IMR-90 (cell line): Measurements from ENCODE around the gene SPDYE2B. TPM values are rescaled to one million over a fixed set of nuclear protein-coding genes. Genes with fewer than 3 reads are reported as not detected.
"Not testable (repeated sequence)": the region's sequence is repeated elsewhere in the genome, so short reads cannot be mapped to it uniquely, and the experiment has no call there.

Experiments
- ATAC-seq: fragments of 200-7000 bp; cut with Tn5 transposase; 2 replicates; pipeline ENCODE4 v1.9.1; 2020; ENCODE audit warnings: low read depth, mild to moderate bottlenecking, moderate library complexity
- BruUV-seq: library from RNA; stranded (reverse); fragments of 400-500 nt; replicated peaks from 2 replicates; lab custom pipeline; 2021; lab: Mats Ljungman, UMichigan
- CTCF ChIA-PET: fragments of 300-600 bp; formaldehyde crosslinking; extraction: SDS; loops from one replicate; lab custom pipeline; 2021; ENCODE audit warnings: antibody characterized with exemption; lab: Yijun Ruan, JAX
- POLR2A ChIA-PET: fragments of 300-600 bp; sonication (Branson Sonifier 250); formaldehyde crosslinking; loops from one replicate; lab custom pipeline; 2022; ENCODE audit warnings: antibody characterized with exemption; ENCODE audit not compliant: unreplicated experiment; lab: Charles Lee
- DNase-seq: peaks from one replicate; pipeline ENCODE4 v3.0.0; 2013
- H2AFZ ChIP-seq: replicated peaks from 2 replicates; pipeline ENCODE3; 2013; ENCODE audit warnings: low read length, mild to moderate bottlenecking; ENCODE audit not compliant: poor library complexity
- H2AK5ac ChIP-seq: 2 replicates; pipeline ENCODE4 v1.6.1; 2013; ENCODE audit warnings: low read depth, low read length, inconsistent platforms
- H2AK9ac ChIP-seq: replicated peaks from 2 replicates; pipeline ENCODE3; 2013; ENCODE audit warnings: mild to moderate bottlenecking, low read depth, low read length, moderate library complexity; ENCODE audit not compliant: poor library complexity
- H2BK120ac ChIP-seq: 2 replicates; pipeline ENCODE4 v1.6.1; 2013; ENCODE audit warnings: low read depth, low read length, inconsistent platforms
- H2BK15ac ChIP-seq: 3 replicates; pipeline ENCODE4 v1.6.1; 2013; ENCODE audit warnings: low read depth, low read length, inconsistent platforms
- H2BK20ac ChIP-seq: 2 replicates; pipeline ENCODE4 v1.6.1; 2013; ENCODE audit warnings: low read depth, mild to moderate bottlenecking, inconsistent platforms, low read length, moderate library complexity
- H2BK5ac ChIP-seq: 2 replicates; pipeline ENCODE4 v1.6.1; 2013; ENCODE audit warnings: mild to moderate bottlenecking, low read depth, low read length, inconsistent platforms; ENCODE audit not compliant: poor library complexity, severe bottlenecking
- H3K14ac ChIP-seq: replicated peaks from 2 replicates; pipeline ENCODE4 v1.6.1; 2013; ENCODE audit warnings: low read depth, low read length, inconsistent platforms
- H3K18ac ChIP-seq: 2 replicates; pipeline ENCODE4 v1.6.1; 2013; ENCODE audit warnings: low read depth, low read length, control low read depth
- H3K23ac ChIP-seq: 2 replicates; pipeline ENCODE4 v1.6.1; 2013; ENCODE audit warnings: low read depth, low read length, inconsistent platforms
- H3K27ac ChIP-seq: 2 replicates; pipeline ENCODE4 v1.5.1; 2013; ENCODE audit warnings: mild to moderate bottlenecking, control low read depth, low read length; ENCODE audit not compliant: insufficient read depth
- H3K27me3 ChIP-seq: 2 replicates; pipeline ENCODE4 v1.6.1; 2013; ENCODE audit warnings: low read length; ENCODE audit not compliant: control insufficient read depth, insufficient read depth
- H3K36me3 ChIP-seq: 2 replicates; pipeline ENCODE4 v1.6.1; 2013; ENCODE audit warnings: low read length, mixed read lengths; ENCODE audit not compliant: control insufficient read depth, insufficient read depth
- H3K4ac ChIP-seq: 2 replicates; pipeline ENCODE4 v1.6.1; 2013; ENCODE audit warnings: low read depth, low read length, inconsistent platforms
- H3K4me1 ChIP-seq: 2 replicates; pipeline ENCODE4 v1.6.1; 2013; ENCODE audit warnings: low read length, mixed read lengths; ENCODE audit not compliant: control insufficient read depth, insufficient read depth
- H3K4me2 ChIP-seq: 2 replicates; pipeline ENCODE4 v1.6.1; 2013; ENCODE audit warnings: low read depth, mild to moderate bottlenecking, control low read depth, low read length, moderate library complexity
- H3K4me3 ChIP-seq: 2 replicates; pipeline ENCODE4 v1.5.1; 2013; ENCODE audit warnings: low read depth, mild to moderate bottlenecking, control low read depth, low read length, moderate library complexity; ENCODE audit not compliant: insufficient read depth
- H3K56ac ChIP-seq: 2 replicates; pipeline ENCODE4 v1.6.1; 2013; ENCODE audit warnings: low read length, inconsistent platforms; ENCODE audit not compliant: insufficient read depth; ENCODE audit errors: extremely low read depth
- H3K79me1 ChIP-seq, 2 experiments: 2 replicates each; pipeline ENCODE4 v1.6.1; 2013; ENCODE audit warnings: low read length in 2 of 2, inconsistent platforms in 1 of 2, low read depth in 1 of 2
- H3K9ac ChIP-seq: 2 replicates; pipeline ENCODE4 v1.6.1; 2013; ENCODE audit warnings: low read depth, low read length, control low read depth
- H3K9me1 ChIP-seq: 2 replicates; pipeline ENCODE4 v1.6.1; 2013; ENCODE audit warnings: low read length, inconsistent platforms; ENCODE audit not compliant: insufficient read depth
- H3K9me3 ChIP-seq: 2 replicates; pipeline ENCODE4 v1.6.1; 2013; ENCODE audit warnings: low read length; ENCODE audit not compliant: control insufficient read depth, insufficient read depth
- H4K20me1 ChIP-seq: 2 replicates; pipeline ENCODE4 v1.6.1; 2013; ENCODE audit warnings: low read length, inconsistent platforms; ENCODE audit not compliant: insufficient read depth
- H4K5ac ChIP-seq: 2 replicates; pipeline ENCODE4 v1.6.1; 2013; ENCODE audit warnings: mild to moderate bottlenecking, low read depth, low read length, control low read depth
- H4K8ac ChIP-seq, 2 experiments: 2 replicates each; pipeline ENCODE4 v1.6.1; 2013; ENCODE audit warnings: low read depth in 2 of 2, low read length in 2 of 2, control low read depth in 1 of 2, inconsistent platforms in 1 of 2
- H4K91ac ChIP-seq: 2 replicates; pipeline ENCODE4 v1.6.1; 2013; ENCODE audit warnings: low read depth, low read length, inconsistent platforms; ENCODE audit not compliant: insufficient read depth
- WGBS, 2 experiments: methylation state at CpG; one replicate each; pipeline versions ENCODE4 v1.1.5 to v1.1.7; 2013; ENCODE audit warnings: missing lambda C conversion rate in 2 of 2; ENCODE audit not compliant: insufficient read length in 1 of 2; ENCODE audit errors: extremely low coverage in 2 of 2; 5-methylcytosine and 5-hydroxymethylcytosine counted together
- dilution Hi-C: fragments of 300-500 bp; cut with HindIII; formaldehyde crosslinking; loops from one replicate; pipeline ENCODE4 v1.14.3; 2018; ENCODE audit warnings: low sequenced_read_pairs; ENCODE audit not compliant: unreplicated experiment
- in situ Hi-C: fragments of 300-500 bp; cut with MboI; formaldehyde crosslinking; loops from 3 replicates; pipeline ENCODE4 v1.14.3; 2019; ENCODE audit warnings: low sequenced_read_pairs, inconsistent platforms, mixed read lengths
- intact Hi-C: fragments of 100-400 bp; cut with micrococcal nuclease; formaldehyde crosslinking; loops from 2 replicates; pipeline ENCODE4 v1.10.0; 2022
- polyA plus RNA-seq, 3 experiments: library from polyadenylated mRNA; depleted of rRNA; stranded (reverse); fragments of >200 nt; gene quantifications; 2 replicates each; pipeline ENCODE4 v1.2.3, GENCODE V29; 2012; ENCODE audit warnings: low replicate concordance in 1 of 3
- total RNA-seq: library from RNA; depleted of rRNA; stranded (reverse); fragments of >200 nt; gene quantifications from 2 replicates; pipeline ENCODE4 v1.2.3, GENCODE V29; 2012

SPDYE2B gene
- total and polyA plus RNA-seq, 2 of the 4 experiments (the other 2 are of a cell fraction), result not detected

DNA sequence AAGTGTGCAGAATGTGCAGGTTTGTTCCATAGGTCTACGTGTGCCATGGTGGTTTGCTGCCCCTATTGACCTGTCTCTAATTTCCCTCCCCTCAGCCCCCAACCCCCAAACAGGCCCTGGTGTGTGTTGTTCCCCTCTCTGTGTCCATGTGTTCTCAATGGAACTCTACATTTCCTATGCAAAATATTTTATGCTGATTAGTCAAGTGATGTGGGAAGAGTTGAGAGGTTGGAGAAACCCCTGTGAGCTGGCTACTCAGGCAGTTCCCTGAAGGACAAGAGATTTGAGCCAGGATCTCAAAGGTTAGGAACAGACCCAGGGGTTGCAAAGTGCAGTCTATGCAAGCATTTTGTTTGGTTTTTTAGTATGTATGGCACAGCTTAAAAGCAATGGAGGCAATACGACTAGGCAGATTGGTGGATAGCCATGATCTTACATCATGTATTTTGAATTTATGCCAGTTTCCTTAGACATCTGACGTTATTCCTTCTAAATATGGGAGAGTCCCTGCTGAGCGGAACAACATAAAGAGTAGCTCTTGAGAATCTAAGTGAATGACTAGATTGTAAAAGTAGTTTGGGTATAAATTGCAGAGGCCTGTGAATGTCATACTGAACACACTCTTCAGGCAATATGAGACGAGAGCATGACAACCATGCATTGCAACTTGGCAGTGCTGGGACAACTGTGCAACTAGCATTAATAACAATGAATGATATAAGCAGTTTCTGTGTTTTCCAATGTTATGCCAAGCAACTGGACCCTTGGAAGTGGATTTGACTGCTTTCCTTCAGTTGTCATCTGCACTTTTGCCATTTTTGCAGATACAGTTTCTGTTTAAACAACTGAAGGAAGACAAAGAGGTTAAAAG is 47.8 kb downstream of the SPDYE2B start:
- H3K56ac ChIP-seq, H2AK5ac ChIP-seq, H4K20me1 ChIP-seq, DNase-seq, CTCF ChIA-PET, H3K14ac ChIP-seq, H2AK9ac ChIP-seq, intact Hi-C loops, H2BK120ac ChIP-seq, H3K9ac ChIP-seq, H4K8ac ChIP-seq, BruUV-seq, H3K36me3 ChIP-seq, H4K91ac ChIP-seq, H2BK20ac ChIP-seq, H3K4me1 ChIP-seq, H3K4me3 ChIP-seq, H2BK5ac ChIP-seq, H3K4ac ChIP-seq, H3K23ac ChIP-seq, in situ Hi-C loops, H3K18ac ChIP-seq, H2AFZ ChIP-seq, H4K5ac ChIP-seq, H3K79me1 ChIP-seq, ATAC-seq, dilution Hi-C loops, H3K9me1 ChIP-seq, H3K4me2 ChIP-seq, H3K27ac ChIP-seq, POLR2A ChIA-PET, H3K27me3 ChIP-seq, H3K9me3 ChIP-seq, H2BK15ac ChIP-seq: not testable (repeated sequence)
- WGBS, 2 experiments, result no CpG with 5 or more reads among the region's 5 CpGs

DNA sequence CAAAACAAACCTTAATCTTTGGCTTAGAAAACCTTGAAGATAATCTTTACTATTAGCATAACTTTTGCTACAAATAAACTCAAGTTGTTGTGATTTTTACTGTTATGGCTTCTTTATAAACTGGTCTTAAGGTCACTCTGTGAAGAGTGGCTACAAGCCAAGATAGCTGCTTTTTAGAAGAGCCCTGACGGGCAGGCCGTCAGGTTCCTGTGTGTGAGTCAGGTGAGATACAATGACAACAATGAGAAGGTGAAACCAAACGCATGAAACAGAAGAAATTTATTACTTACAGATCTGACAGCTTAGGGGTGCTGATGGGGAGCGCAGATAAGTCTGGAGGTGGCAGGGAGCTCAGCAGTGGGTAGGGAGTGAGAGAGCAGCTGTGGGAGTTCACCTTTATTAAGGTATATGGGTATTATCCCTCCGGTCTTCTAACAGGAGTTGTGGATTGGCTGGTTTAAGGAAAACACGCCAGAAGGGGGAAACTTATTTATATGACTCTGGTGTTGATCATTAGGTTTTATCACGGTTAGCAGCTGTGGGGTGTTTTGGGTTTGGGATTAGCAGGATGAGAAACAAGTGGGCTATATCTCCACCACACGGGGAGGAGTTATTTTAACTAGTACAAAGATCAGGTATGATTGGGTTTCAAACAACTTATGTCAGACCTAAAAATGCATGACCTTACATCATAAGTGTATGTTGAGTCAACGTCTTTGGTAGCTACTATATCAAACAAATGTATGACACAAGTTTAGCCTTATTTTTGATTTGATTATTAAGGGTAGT is 49.0 kb downstream of the SPDYE2B start:
- POLR2A ChIA-PET, H2AFZ ChIP-seq, DNase-seq, H3K9me1 ChIP-seq, H2BK20ac ChIP-seq, H3K23ac ChIP-seq, H3K27ac ChIP-seq, H3K56ac ChIP-seq, H3K4me2 ChIP-seq, H3K4ac ChIP-seq, H2BK5ac ChIP-seq, H3K9ac ChIP-seq, H3K14ac ChIP-seq, H2BK120ac ChIP-seq, H2BK15ac ChIP-seq, H2AK5ac ChIP-seq, BruUV-seq, ATAC-seq, H3K9me3 ChIP-seq, H3K79me1 ChIP-seq, H3K18ac ChIP-seq, H4K5ac ChIP-seq, H4K20me1 ChIP-seq, dilution Hi-C loops, H3K4me3 ChIP-seq, H2AK9ac ChIP-seq, H4K91ac ChIP-seq, H4K8ac ChIP-seq, H3K36me3 ChIP-seq, intact Hi-C loops, in situ Hi-C loops, CTCF ChIA-PET, H3K27me3 ChIP-seq, H3K4me1 ChIP-seq: not testable (repeated sequence)
- no CpG with 5 or more reads among the region's 9 CpGs for WGBS, 2 experiments
